ENCODE results near the gene VIPAS39. TPM values are rescaled to one million over a fixed set of nuclear protein-coding genes. Genes with fewer than 3 reads are reported as not detected.

The VIPAS39 gene
- total RNA-seq, 1 experiment from 2014 or later = 16.8 TPM

DNA sequence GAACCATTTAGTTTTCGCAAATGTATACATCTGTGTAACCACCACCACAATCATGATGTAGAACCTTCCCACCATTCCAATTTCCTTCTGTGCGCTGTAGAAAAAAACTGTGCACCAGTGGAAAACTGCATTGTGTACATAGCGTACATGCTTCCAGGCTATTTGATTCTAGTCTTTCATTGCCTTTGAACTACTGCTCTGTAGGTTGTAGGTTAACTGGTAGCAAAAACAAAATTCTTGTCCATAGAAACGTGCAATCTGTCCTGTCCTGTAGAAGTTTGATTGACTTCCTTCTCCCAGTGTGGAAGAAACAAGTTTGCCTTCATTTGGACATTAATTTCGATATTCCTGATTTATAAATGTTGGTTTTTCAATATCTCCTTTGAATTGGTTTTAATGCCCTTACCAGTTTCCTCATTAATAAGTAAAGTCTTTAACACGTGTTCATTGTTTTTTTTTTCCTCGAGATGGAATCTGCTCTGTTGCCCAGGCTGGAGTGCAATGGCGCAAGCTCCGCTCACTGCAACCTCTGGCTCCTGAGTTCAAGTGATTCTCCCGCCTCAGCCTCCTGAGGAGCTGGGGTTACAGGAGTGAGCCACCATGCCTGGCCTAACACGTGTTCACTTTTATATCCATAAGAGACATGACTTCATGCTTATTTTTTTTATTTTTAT lies 44.8 kb upstream of the VIPAS39 start:
- Histone ChIP-seq H3K9ac (ENCODE audit: low read length) (no peak overlapping the region), H2AFZ (ENCODE audit: low read depth, low read length, poor library complexity, severe bottlenecking) (no peak overlapping the region), H3K79me2 (ENCODE audit: insufficient read depth, low read length) (no peaks in the 10 kb centered on the region), H3K9me2 (ENCODE audit: insufficient read depth) (no peaks in the 10 kb centered on the region), H3K27me3 (ENCODE audit: insufficient read depth, low read length) (no peaks in the 10 kb centered on the region), H3K4me2 (ENCODE audit: low read length) (no peak overlapping the region), H3K27ac (ENCODE audit: low read depth, low read length) (no peak overlapping the region), H3K9me3 (ENCODE audit: control insufficient read depth in 1 of 2, insufficient read depth in 1 of 2, low read depth in 1 of 2, low read length in 2 of 2) (no peaks in the 10 kb centered on the region), H3K4me1 (ENCODE audit: control insufficient read depth in 1 of 2, insufficient read depth in 2 of 2, low read length in 2 of 2) (no peaks in the 10 kb centered on the region), H3K4me3 (replicated peaks in 1 of 2; ENCODE audit: low read depth in 1 of 2, low read length in 2 of 2) (no peak overlapping the region), H3K36me3 (ENCODE audit: control insufficient read depth in 1 of 2, insufficient read depth in 2 of 2, low read length in 2 of 2) (no peaks in the 10 kb centered on the region), H4K20me1 (ENCODE audit: insufficient read depth) (no peaks in the 10 kb centered on the region)
- intact Hi-C loops (cut with micrococcal nuclease) = no loop called here
- no peak for TF ChIP-seq RAD21 (IDR thresholded peaks at IDR 0.05; ENCODE audit: low read depth)
- TF ChIP-seq CBX3 (IDR thresholded peaks at IDR 0.05; ENCODE audit: low read depth) = no peak
- TF ChIP-seq EZH2phosphoT487 (IDR thresholded peaks at IDR 0.05; ENCODE audit: borderline replicate concordance) = no peak
- TF ChIP-seq, protein P1, sequence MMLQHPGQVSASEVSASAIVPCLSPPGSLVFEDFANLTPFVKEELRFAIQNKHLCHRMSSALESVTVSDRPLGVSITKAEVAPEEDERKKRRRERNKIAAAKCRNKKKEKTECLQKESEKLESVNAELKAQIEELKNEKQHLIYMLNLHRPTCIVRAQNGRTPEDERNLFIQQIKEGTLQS (IDR thresholded peaks at IDR 0.05) = no peak
- TF ChIP-seq, protein P2, sequence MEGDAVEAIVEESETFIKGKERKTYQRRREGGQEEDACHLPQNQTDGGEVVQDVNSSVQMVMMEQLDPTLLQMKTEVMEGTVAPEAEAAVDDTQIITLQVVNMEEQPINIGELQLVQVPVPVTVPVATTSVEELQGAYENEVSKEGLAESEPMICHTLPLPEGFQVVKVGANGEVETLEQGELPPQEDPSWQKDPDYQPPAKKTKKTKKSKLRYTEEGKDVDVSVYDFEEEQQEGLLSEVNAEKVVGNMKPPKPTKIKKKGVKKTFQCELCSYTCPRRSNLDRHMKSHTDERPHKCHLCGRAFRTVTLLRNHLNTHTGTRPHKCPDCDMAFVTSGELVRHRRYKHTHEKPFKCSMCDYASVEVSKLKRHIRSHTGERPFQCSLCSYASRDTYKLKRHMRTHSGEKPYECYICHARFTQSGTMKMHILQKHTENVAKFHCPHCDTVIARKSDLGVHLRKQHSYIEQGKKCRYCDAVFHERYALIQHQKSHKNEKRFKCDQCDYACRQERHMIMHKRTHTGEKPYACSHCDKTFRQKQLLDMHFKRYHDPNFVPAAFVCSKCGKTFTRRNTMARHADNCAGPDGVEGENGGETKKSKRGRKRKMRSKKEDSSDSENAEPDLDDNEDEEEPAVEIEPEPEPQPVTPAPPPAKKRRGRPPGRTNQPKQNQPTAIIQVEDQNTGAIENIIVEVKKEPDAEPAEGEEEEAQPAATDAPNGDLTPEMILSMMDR (IDR thresholded peaks at IDR 0.05 in 2 of 3, conservative IDR thresholded peaks at IDR 0.05 in 1 of 3; ENCODE audit: borderline replicate concordance in 1 of 3, insufficient read depth in 1 of 3, low read depth in 2 of 3, low read length in 2 of 3) = no peak
- TF ChIP-seq ZFX (IDR thresholded peaks at IDR 0.05) = no peak
- TF ChIP-seq EGR1 (IDR thresholded peaks at IDR 0.05; ENCODE audit: low read depth) = no peak
- TF ChIP-seq EZH2 (IDR thresholded peaks at IDR 0.05) = no peak
- TF ChIP-seq, protein P3, sequence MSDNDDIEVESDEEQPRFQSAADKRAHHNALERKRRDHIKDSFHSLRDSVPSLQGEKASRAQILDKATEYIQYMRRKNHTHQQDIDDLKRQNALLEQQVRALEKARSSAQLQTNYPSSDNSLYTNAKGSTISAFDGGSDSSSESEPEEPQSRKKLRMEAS (IDR thresholded peaks at IDR 0.05) = no peak
- no peak for TF ChIP-seq ZNF274 (IDR thresholded peaks at IDR 0.05; ENCODE audit: low read depth, low read length)
- TF ChIP-seq, protein P4, sequence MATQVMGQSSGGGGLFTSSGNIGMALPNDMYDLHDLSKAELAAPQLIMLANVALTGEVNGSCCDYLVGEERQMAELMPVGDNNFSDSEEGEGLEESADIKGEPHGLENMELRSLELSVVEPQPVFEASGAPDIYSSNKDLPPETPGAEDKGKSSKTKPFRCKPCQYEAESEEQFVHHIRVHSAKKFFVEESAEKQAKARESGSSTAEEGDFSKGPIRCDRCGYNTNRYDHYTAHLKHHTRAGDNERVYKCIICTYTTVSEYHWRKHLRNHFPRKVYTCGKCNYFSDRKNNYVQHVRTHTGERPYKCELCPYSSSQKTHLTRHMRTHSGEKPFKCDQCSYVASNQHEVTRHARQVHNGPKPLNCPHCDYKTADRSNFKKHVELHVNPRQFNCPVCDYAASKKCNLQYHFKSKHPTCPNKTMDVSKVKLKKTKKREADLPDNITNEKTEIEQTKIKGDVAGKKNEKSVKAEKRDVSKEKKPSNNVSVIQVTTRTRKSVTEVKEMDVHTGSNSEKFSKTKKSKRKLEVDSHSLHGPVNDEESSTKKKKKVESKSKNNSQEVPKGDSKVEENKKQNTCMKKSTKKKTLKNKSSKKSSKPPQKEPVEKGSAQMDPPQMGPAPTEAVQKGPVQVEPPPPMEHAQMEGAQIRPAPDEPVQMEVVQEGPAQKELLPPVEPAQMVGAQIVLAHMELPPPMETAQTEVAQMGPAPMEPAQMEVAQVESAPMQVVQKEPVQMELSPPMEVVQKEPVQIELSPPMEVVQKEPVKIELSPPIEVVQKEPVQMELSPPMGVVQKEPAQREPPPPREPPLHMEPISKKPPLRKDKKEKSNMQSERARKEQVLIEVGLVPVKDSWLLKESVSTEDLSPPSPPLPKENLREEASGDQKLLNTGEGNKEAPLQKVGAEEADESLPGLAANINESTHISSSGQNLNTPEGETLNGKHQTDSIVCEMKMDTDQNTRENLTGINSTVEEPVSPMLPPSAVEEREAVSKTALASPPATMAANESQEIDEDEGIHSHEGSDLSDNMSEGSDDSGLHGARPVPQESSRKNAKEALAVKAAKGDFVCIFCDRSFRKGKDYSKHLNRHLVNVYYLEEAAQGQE (IDR thresholded peaks at IDR 0.05; ENCODE audit: low read depth) = no peak
- no peak for TF ChIP-seq TCF7L2 (IDR thresholded peaks at IDR 0.05; ENCODE audit: borderline replicate concordance, extremely low read depth, insufficient read depth, insufficient read length)
- TF ChIP-seq, protein P5, sequence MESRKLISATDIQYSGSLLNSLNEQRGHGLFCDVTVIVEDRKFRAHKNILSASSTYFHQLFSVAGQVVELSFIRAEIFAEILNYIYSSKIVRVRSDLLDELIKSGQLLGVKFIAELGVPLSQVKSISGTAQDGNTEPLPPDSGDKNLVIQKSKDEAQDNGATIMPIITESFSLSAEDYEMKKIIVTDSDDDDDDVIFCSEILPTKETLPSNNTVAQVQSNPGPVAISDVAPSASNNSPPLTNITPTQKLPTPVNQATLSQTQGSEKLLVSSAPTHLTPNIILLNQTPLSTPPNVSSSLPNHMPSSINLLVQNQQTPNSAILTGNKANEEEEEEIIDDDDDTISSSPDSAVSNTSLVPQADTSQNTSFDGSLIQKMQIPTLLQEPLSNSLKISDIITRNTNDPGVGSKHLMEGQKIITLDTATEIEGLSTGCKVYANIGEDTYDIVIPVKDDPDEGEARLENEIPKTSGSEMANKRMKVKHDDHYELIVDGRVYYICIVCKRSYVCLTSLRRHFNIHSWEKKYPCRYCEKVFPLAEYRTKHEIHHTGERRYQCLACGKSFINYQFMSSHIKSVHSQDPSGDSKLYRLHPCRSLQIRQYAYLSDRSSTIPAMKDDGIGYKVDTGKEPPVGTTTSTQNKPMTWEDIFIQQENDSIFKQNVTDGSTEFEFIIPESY (IDR thresholded peaks at IDR 0.05; ENCODE audit: extremely low read depth, insufficient replicate concordance, low read length) = no peak
- no peak for TF ChIP-seq ELF1 (IDR thresholded peaks at IDR 0.05; ENCODE audit: borderline replicate concordance, low read depth)
- no TSS peak for BruUV-seq (replicated peaks)
- no peak for ATAC-seq
- RAD21 ChIA-PET (ENCODE audit: low non-redundant PET in 1 of 2, low total read pairs in 2 of 2, uncharacterized antibody in 2 of 2, unreplicated experiment in 2 of 2) = no interaction called here
- no peak for DNase-seq (ENCODE audit: low read depth, low spot score)
- CTCF ChIA-PET = no interaction called here
- POLR2A ChIA-PET = no interaction called here
